22Rv1 (cell line): Measurements from ENCODE around the gene RTKN2.

Experiments
- H3K27ac ChIP-seq: fragments of 450-650 bp; 2 replicates; pipeline ENCODE4 v1.5.1; 2017
- ZFX ChIP-seq: fragments of 450-650 bp; IDR thresholded peaks from 2 replicates; pipeline ENCODE4 v1.6.1; 2017; ENCODE audit warnings: antibody characterized with exemption, borderline replicate concordance
- TF ChIP-seq, protein P1 (sequence below): fragments of 450-650 bp; IDR thresholded peaks from 2 replicates; pipeline ENCODE4 v1.5.1; 2017; ENCODE audit warnings: mild to moderate bottlenecking

Gene RTKN2

GRCh38 chr10:62268399-62269114 is at the start of gene RTKN2:
Gene RTKN2 (minus strand): TSS chr10:62268844. CDS start chr10:62268610, 234 bp downstream.
- TF ChIP-seq, protein P1, sequence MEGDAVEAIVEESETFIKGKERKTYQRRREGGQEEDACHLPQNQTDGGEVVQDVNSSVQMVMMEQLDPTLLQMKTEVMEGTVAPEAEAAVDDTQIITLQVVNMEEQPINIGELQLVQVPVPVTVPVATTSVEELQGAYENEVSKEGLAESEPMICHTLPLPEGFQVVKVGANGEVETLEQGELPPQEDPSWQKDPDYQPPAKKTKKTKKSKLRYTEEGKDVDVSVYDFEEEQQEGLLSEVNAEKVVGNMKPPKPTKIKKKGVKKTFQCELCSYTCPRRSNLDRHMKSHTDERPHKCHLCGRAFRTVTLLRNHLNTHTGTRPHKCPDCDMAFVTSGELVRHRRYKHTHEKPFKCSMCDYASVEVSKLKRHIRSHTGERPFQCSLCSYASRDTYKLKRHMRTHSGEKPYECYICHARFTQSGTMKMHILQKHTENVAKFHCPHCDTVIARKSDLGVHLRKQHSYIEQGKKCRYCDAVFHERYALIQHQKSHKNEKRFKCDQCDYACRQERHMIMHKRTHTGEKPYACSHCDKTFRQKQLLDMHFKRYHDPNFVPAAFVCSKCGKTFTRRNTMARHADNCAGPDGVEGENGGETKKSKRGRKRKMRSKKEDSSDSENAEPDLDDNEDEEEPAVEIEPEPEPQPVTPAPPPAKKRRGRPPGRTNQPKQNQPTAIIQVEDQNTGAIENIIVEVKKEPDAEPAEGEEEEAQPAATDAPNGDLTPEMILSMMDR, result no peak
- no peak for TF ChIP-seq ZFX
- peak within 1 kb of the TSS; percentile 80 for H3K27ac ChIP-seq

GRCh38 chr10:62317257-62317656 is 48.6 kb upstream of the RTKN2 start:
- H3K27ac ChIP-seq, result no peak overlapping the region
- TF ChIP-seq, protein P1, result no peak
- TF ChIP-seq ZFX, result no peak

- H3K27ac ChIP-seq, result no peak overlapping the region
- TF ChIP-seq ZFX, result no peak
- TF ChIP-seq, protein P1, result no peak
Measured at GRCh38 chr10:62309254-62309653, 40.6 kb upstream of the RTKN2 start.

- TF ChIP-seq, protein P1, result no peak
- TF ChIP-seq ZFX, result no peak
- no peak overlapping the region for H3K27ac ChIP-seq
Measured at GRCh38 chr10:62308101-62308500, 39.5 kb upstream of the RTKN2 start.

GRCh38 chr10:62307635-62308034 is 39.0 kb upstream of the RTKN2 start:
- TF ChIP-seq, protein P1, result no peak
- TF ChIP-seq ZFX, result no peak
- H3K27ac ChIP-seq, result no peak overlapping the region

DNA sequence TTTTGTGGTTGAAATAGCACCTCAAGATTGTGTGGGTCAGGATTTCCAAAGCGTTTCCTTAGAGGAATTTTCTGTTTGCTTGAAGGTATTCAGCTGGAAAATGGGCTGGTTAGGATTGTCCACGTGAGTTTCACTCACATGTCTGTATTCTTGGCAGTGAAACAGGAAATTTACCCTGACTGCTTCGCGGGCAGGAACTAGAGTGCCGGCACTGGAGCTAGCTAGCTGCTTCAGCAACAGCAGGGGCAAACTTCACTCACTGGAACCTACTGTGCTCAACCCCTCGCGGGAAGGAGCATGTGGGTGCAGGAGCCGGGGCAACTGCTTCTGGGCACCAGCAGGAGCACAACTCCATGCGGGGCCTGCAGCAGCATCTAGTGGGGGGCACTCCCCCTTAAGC is 38.0 kb upstream of the RTKN2 start:
- TF ChIP-seq, protein P1, result no peak
- no peak for TF ChIP-seq ZFX
- no peak overlapping the region for H3K27ac ChIP-seq

GRCh38 chr10:62305813-62306212 is 37.2 kb upstream of the RTKN2 start:
- no peak for TF ChIP-seq ZFX
- TF ChIP-seq, protein P1, result no peak
- H3K27ac ChIP-seq, result no peak overlapping the region
